ENCODE results near the gene MOCOS. TPM values are rescaled to one million over a fixed set of nuclear protein-coding genes. Genes with fewer than 3 reads are reported as not detected.

Gene MOCOS
- total RNA-seq, 2 experiments from 2014 or later, result not detected

GRCh38 chr18:36262971-36263370, 75.7 kb downstream of the MOCOS start:
- Histone ChIP-seq H3K9me2 (ENCODE audit: insufficient read depth, low read length) (no peaks in the 10 kb centered on the region), H3K4me1 (ENCODE audit: insufficient read depth, low read length, poor library complexity, severe bottlenecking) (no peaks in the 10 kb centered on the region), H4K20me1 (ENCODE audit: insufficient read depth, low read length) (no peaks in the 10 kb centered on the region), H3K4me3 (ENCODE audit: low read depth, low read length, poor library complexity, severe bottlenecking) (no peak overlapping the region), H3K36me3 (ENCODE audit: insufficient read depth, low read length) (no peaks in the 10 kb centered on the region), H2AFZ (ENCODE audit: low read length) (no peak overlapping the region), H3K79me2 (ENCODE audit: insufficient read depth, low read depth, low read length) (no peaks in the 10 kb centered on the region), H3K9me3 (ENCODE audit: low read length) (no peaks in the 10 kb centered on the region), H3K4me2 (ENCODE audit: low read length) (no peak overlapping the region), H3K27ac (ENCODE audit: low read depth, low read length, poor library complexity, severe bottlenecking) (no peak overlapping the region)
- ChIA-PET POLR2A (no interaction called here), CTCF (ENCODE audit: unreplicated experiment) (no interaction called here)
- no peak for TF ChIP-seq CTCF (conservative IDR thresholded peaks at IDR 0.05; ENCODE audit: low read length)
- TF ChIP-seq EZH2phosphoT487 (IDR thresholded peaks at IDR 0.05; ENCODE audit: borderline replicate concordance, low read depth, low read length), result no peak
- intact Hi-C loops (cut with micrococcal nuclease; ENCODE audit: unreplicated experiment), result no loop called here
- BruUV-seq (replicated peaks), result no TSS peak
- no peak for DNase-seq (ENCODE audit: low spot score)

GRCh38 chr18:36264283-36264682, 77.0 kb downstream of the MOCOS start:
- DNase-seq (ENCODE audit: low spot score), result no peak
- Histone ChIP-seq H2AFZ (ENCODE audit: low read length) (no peak overlapping the region), H3K27ac (ENCODE audit: low read depth, low read length, poor library complexity, severe bottlenecking) (no peak overlapping the region), H3K9me3 (ENCODE audit: low read length) (no peaks in the 10 kb centered on the region), H3K4me1 (ENCODE audit: insufficient read depth, low read length, poor library complexity, severe bottlenecking) (no peaks in the 10 kb centered on the region), H3K4me3 (ENCODE audit: low read depth, low read length, poor library complexity, severe bottlenecking) (no peak overlapping the region), H3K36me3 (ENCODE audit: insufficient read depth, low read length) (no peaks in the 10 kb centered on the region), H4K20me1 (ENCODE audit: insufficient read depth, low read length) (no peaks in the 10 kb centered on the region), H3K9me2 (ENCODE audit: insufficient read depth, low read length) (no peaks in the 10 kb centered on the region), H3K4me2 (ENCODE audit: low read length) (no peak overlapping the region), H3K79me2 (ENCODE audit: insufficient read depth, low read depth, low read length) (no peaks in the 10 kb centered on the region)
- POLR2A ChIA-PET, result no interaction called here
- intact Hi-C loops (cut with micrococcal nuclease; ENCODE audit: unreplicated experiment), result no loop called here
- CTCF ChIA-PET (ENCODE audit: unreplicated experiment), result no interaction called here
- no TSS peak for BruUV-seq (replicated peaks)
- no peak for TF ChIP-seq CTCF (conservative IDR thresholded peaks at IDR 0.05; ENCODE audit: low read length)
- no peak for TF ChIP-seq EZH2phosphoT487 (IDR thresholded peaks at IDR 0.05; ENCODE audit: borderline replicate concordance, low read depth, low read length)

GRCh38 chr18:36265015-36265414, 77.7 kb downstream of the MOCOS start:
- H4K20me1 ChIP-seq (ENCODE audit: insufficient read depth, low read length), result no peaks in the 10 kb centered on the region

More at GRCh38 chr18:36265015-36265414, 77.7 kb downstream of the MOCOS start:
- intact Hi-C loops (cut with micrococcal nuclease; ENCODE audit: unreplicated experiment), result no loop called here
- Histone ChIP-seq H2AFZ (ENCODE audit: low read length) (no peak overlapping the region), H3K36me3 (ENCODE audit: insufficient read depth, low read length) (no peaks in the 10 kb centered on the region), H3K4me2 (ENCODE audit: low read length) (no peak overlapping the region), H3K4me3 (ENCODE audit: low read depth, low read length, poor library complexity, severe bottlenecking) (no peak overlapping the region), H3K9me2 (ENCODE audit: insufficient read depth, low read length) (no peaks in the 10 kb centered on the region), H3K79me2 (ENCODE audit: insufficient read depth, low read depth, low read length) (no peaks in the 10 kb centered on the region), H3K9me3 (ENCODE audit: low read length) (no peaks in the 10 kb centered on the region), H3K27ac (ENCODE audit: low read depth, low read length, poor library complexity, severe bottlenecking) (no peak overlapping the region), H3K4me1 (ENCODE audit: insufficient read depth, low read length, poor library complexity, severe bottlenecking) (no peaks in the 10 kb centered on the region)
- DNase-seq (ENCODE audit: low spot score), result no peak
- TF ChIP-seq EZH2phosphoT487 (IDR thresholded peaks at IDR 0.05; ENCODE audit: borderline replicate concordance, low read depth, low read length) (no peak), CTCF (conservative IDR thresholded peaks at IDR 0.05; ENCODE audit: low read length) (no peak)
- ChIA-PET CTCF (ENCODE audit: unreplicated experiment) (no interaction called here), POLR2A (interaction anchor here (0.7 kb wide), 1 partner anchor 1382 kb away, joined by 4 read pairs; no protein-coding TSS in a partner anchor)
- BruUV-seq (replicated peaks), result no TSS peak
